Heart left ventricle (tissue), 13 donors: ENCODE data around the gene RFESD.

Experiments
- CTCF ChIP-seq, 12 donors: fragments of 200-600 bp; sonication (generic) in 4 of 12; IDR thresholded peaks; one replicate each; pipeline versions ENCODE4 v1.5.0 to v1.8.0; 2018 to 2022; ENCODE audit warnings: antibody characterized with exemption in 12 of 12, mild to moderate bottlenecking in 5 of 12
- POLR2A ChIP-seq, 2 donors: fragments of 450-650 bp; IDR thresholded peaks; one replicate each; pipeline ENCODE4 v1.6.1; 2017; ENCODE audit warnings: antibody characterized with exemption in 2 of 2, mild to moderate bottlenecking in 2 of 2, moderate library complexity in 2 of 2
- donor health status: ischemic (EF 13 %, LVEDD 7.1; RV severe dilation, severe dysfunction).
- donor health status: DM: no; HTN: yes; CAD: no.
- donor health status: DM: no; HTN: no; CAD: no.
- donor health status: ischemic (EF 25% LVEDD 6.9; RV normal size, moderate dysfunction).
- donor health status: ischemic (EF 25% LVEDD 5.7; RV mildly dilated, moderate dysfunction).
- donor health status: ischemic (EF 35%, LVEDD 5.7; RV mildly dilated, moderate dysfunction).
- donor health status: nonischemic (EF 11% LVEDD 7.7; RV severe dilation, severe dysfunction).
- donor health status: DM: yes; HTN: yes; CAD: no.
- donor health status: PGD.
- donor health status: ischemic (EF 29% LVEDD 5.4; RV normal size, mild dysfunction).
- donor health status: nonischemic (EF 23%, LVEDD 6.1; RV moderate dilation, normal function).

- TF ChIP-seq CTCF (IDR thresholded peaks at IDR 0.05) (no peak), POLR2A (IDR thresholded peaks at IDR 0.05) (no peak)
Measured at GRCh38 chr5:95628933-95629332, 17.6 kb upstream of the RFESD start.
